NT2/D1 (cell line): ENCODE results near the gene TBCD.

ENCODE experiments used
- DNase-seq: peaks from one replicate; pipeline ENCODE4 v3.0.0-alpha.2; 2011; ENCODE audit warnings: low read depth, low spot score
- H3K27me3 ChIP-seq: 2 replicates; pipeline ENCODE4 v1.6.0; 2011; ENCODE audit warnings: mild to moderate bottlenecking; ENCODE audit not compliant: insufficient read length, insufficient read depth
- H3K36me3 ChIP-seq: 2 replicates; pipeline ENCODE4 v1.6.1; 2011; ENCODE audit warnings: mild to moderate bottlenecking, low read length, mixed read lengths; ENCODE audit not compliant: insufficient read depth, insufficient read length
- H3K4me1 ChIP-seq: 2 replicates; pipeline ENCODE4 v1.5.1; 2011; ENCODE audit not compliant: insufficient read depth, insufficient read length
- H3K4me3 ChIP-seq: 2 replicates; pipeline ENCODE4 v1.5.1; 2011; ENCODE audit warnings: low read depth; ENCODE audit not compliant: insufficient read length
- H3K9ac ChIP-seq: 2 replicates; pipeline ENCODE4 v1.6.0; 2011; ENCODE audit warnings: low read depth; ENCODE audit not compliant: insufficient read length
- H3K9me3 ChIP-seq: 2 replicates; pipeline ENCODE4 v1.5.1; 2011; ENCODE audit warnings: mild to moderate bottlenecking, low read length; ENCODE audit not compliant: insufficient read depth
- SUZ12 ChIP-seq: IDR thresholded peaks from 2 replicates; pipeline ENCODE4 v1.6.1; 2011; ENCODE audit not compliant: insufficient read length, insufficient read depth; ENCODE audit errors: extremely low read depth
- YY1 ChIP-seq: IDR thresholded peaks from 2 replicates; pipeline ENCODE4 v1.6.1; 2011; ENCODE audit not compliant: insufficient read length, insufficient read depth
- ZNF274 ChIP-seq: IDR thresholded peaks from 2 replicates; pipeline ENCODE4 v1.6.1; 2011; ENCODE audit warnings: mild to moderate bottlenecking, low read depth, low read length

The TBCD gene

GRCh38 chr17:82914375-82914774 lies 162.5 kb downstream of the TBCD start:
- no peak for TF ChIP-seq YY1
- no peak for TF ChIP-seq ZNF274
- no peak for TF ChIP-seq SUZ12
- H3K36me3 ChIP-seq = peaks cover 43% of the 10 kb centered on the region
- no peak overlapping the region for H3K9ac ChIP-seq
- H3K4me1 ChIP-seq = no peaks in the 10 kb centered on the region
- no peak for DNase-seq
- no peak overlapping the region for H3K4me3 ChIP-seq
- H3K9me3 ChIP-seq = peaks cover 6% of the 10 kb centered on the region; the same call in 1 of the 2 replicates
- H3K27me3 ChIP-seq = no peaks in the 10 kb centered on the region

DNA sequence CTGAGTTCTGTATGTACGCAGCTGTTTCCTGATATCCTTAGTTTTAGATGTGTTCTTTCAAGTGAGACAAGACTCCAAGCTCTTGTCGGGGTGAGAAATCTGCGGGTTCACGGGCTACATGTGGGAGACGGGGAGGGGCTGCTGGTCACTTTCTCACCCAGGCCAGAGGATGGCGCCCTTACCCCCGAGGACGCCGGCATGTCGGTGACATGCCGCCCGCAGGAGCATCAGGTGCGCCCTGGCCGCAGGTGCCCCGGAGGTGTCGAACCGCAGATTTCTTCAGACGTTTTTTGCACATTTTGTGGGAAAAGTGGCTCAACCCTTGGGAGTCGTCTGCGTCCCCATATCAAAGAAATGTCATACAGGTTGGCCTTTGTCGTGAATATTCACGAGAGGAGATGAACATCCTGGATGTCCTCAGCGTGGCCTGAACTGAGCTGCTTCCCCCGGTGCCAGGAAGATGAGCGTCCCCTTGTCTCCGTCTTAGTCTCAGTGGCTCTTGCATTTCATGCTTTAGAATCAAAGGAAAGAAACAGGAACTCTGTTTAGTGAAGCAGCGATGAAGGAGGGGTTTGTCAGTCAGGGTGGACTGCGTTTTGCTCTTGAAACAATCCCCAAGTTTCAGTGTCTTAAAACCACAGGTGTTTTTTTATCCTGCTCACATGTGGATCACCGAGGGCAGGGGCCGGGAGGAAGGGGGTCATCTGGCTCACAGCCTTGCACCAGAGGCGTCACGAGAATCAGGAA lies 163.3 kb downstream of the TBCD start:
- Histone ChIP-seq H3K4me1 (no peaks in the 10 kb centered on the region), H3K36me3 (peaks cover 43% of the 10 kb centered on the region), H3K4me3 (no peak overlapping the region), H3K27me3 (no peaks in the 10 kb centered on the region), H3K9me3 (peaks cover 6% of the 10 kb centered on the region; the same call in 1 of the 2 replicates), H3K9ac (no peak overlapping the region)
- no peak for DNase-seq
- no peak for TF ChIP-seq ZNF274
- no peak for TF ChIP-seq SUZ12
- TF ChIP-seq YY1 = no peak

DNA sequence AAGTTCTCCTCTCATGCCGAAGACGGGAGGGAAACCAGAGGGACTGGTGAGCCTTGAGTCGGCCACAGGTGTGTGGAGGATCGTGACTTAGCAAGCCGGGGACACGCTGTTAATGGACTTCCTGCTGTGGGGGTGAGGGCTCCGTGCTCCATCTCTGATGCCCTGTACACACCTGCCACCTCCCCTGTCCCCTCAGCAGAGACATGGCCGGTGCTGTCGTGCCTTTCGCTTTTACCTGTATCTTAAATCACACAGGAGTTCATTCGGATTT lies 163.8 kb downstream of the TBCD start:
- Histone ChIP-seq H3K36me3 (peaks cover 42% of the 10 kb centered on the region), H3K4me3 (no peak overlapping the region), H3K9me3 (peaks cover 6% of the 10 kb centered on the region; the same call in 1 of the 2 replicates), H3K9ac (no peak overlapping the region), H3K4me1 (no peaks in the 10 kb centered on the region), H3K27me3 (no peaks in the 10 kb centered on the region)
- no peak for DNase-seq
- TF ChIP-seq YY1 = no peak
- no peak for TF ChIP-seq SUZ12
- TF ChIP-seq ZNF274 = no peak

GRCh38 chr17:82917699-82918345 lies 166.0 kb downstream of the TBCD start:
- TF ChIP-seq SUZ12 (no peak), ZNF274 (no peak), YY1 (no peak)
- H3K27me3 ChIP-seq = no peaks in the 10 kb centered on the region
- H3K9ac ChIP-seq = no peak overlapping the region
- no peak for DNase-seq
- peaks cover 36% of the 10 kb centered on the region for H3K36me3 ChIP-seq
- peaks cover 6% of the 10 kb centered on the region; the same call in 1 of the 2 replicates for H3K9me3 ChIP-seq
- no peaks in the 10 kb centered on the region for H3K4me1 ChIP-seq
- no peak overlapping the region for H3K4me3 ChIP-seq

GRCh38 chr17:82918508-82918907 lies 166.6 kb downstream of the TBCD start:
- Histone ChIP-seq H3K27me3 (no peaks in the 10 kb centered on the region), H3K36me3 (peaks cover 34% of the 10 kb centered on the region), H3K4me3 (no peak overlapping the region), H3K9ac (no peak overlapping the region), H3K9me3 (peaks cover 2% of the 10 kb centered on the region; the same call in 1 of the 2 replicates), H3K4me1 (peaks cover 3% of the 10 kb centered on the region)
- TF ChIP-seq SUZ12 (no peak), ZNF274 (no peak), YY1 (no peak)
- DNase-seq = no peak

GRCh38 chr17:82920150-82920549 lies 168.3 kb downstream of the TBCD start:
- H3K9me3 ChIP-seq = no peaks in the 10 kb centered on the region
- peaks cover 3% of the 10 kb centered on the region for H3K4me1 ChIP-seq
- H3K27me3 ChIP-seq = no peaks in the 10 kb centered on the region
- no peak overlapping the region for H3K9ac ChIP-seq
- no peak overlapping the region for H3K4me3 ChIP-seq
- no peak for DNase-seq
- no peak for TF ChIP-seq ZNF274
- no peak for TF ChIP-seq SUZ12
- TF ChIP-seq YY1 = no peak
- peaks cover 32% of the 10 kb centered on the region for H3K36me3 ChIP-seq

DNA sequence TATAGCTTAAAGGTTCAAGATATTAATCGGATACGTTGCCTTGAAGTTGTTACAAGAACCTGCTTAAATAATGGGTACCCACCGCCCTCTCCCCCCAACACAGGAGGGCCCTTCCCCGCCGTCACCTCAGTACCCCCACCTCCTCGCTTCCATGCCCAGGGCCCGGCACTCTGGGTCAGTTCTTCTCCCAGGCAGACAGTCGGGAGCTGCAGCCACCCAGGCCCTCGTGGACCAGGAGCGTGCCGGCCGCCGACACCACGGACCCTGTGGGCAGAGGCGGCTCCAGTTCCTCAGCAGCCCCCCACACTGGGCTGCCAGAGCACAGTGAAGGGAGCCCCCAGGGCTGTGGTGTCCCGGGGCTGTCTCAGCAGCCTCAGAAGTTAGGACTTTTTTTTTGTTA lies 168.8 kb downstream of the TBCD start:
- Histone ChIP-seq H3K27me3 (no peaks in the 10 kb centered on the region), H3K36me3 (peaks cover 32% of the 10 kb centered on the region), H3K4me1 (peaks cover 3% of the 10 kb centered on the region)

More for the DNA sequence above, 168.8 kb downstream of the TBCD start:
- TF ChIP-seq SUZ12 (no peak), YY1 (no peak), ZNF274 (no peak)
- DNase-seq = no peak
- H3K4me3 ChIP-seq = no peak overlapping the region
- H3K9ac ChIP-seq = no peak overlapping the region
- no peaks in the 10 kb centered on the region for H3K9me3 ChIP-seq
